OCI-LY7 (cell line): ENCODE measurements around the gene TOMM20. TPM values are rescaled to one million over a fixed set of nuclear protein-coding genes. Genes with fewer than 3 reads are reported as not detected.

Source experiments
- BruUV-seq: library from RNA; stranded (reverse); fragments of 400-500 nt; replicated peaks from 2 replicates; lab custom pipeline; 2021; lab: Mats Ljungman, UMichigan
- CTCF ChIA-PET: fragments of 300-600 bp; sonication (Branson Sonifier 250); formaldehyde crosslinking; loops from one replicate; lab custom pipeline; 2022; ENCODE audit warnings: antibody characterized with exemption; ENCODE audit not compliant: unreplicated experiment; lab: Charles Lee
- POLR2A ChIA-PET: fragments of 300-600 bp; sonication (Branson Sonifier 250); formaldehyde crosslinking; loops from one replicate; lab custom pipeline; 2022; ENCODE audit warnings: antibody characterized with exemption; lab: Charles Lee
- DNase-seq: peaks from one replicate; pipeline ENCODE4 v3.0.0-alpha.2; 2015; ENCODE audit warnings: low spot score
- H2AFZ ChIP-seq: fragments of 200-600 bp; sonication (generic), shearing (Covaris generic); 2 replicates; pipeline ENCODE4 v1.6.1; 2014; ENCODE audit warnings: mild to moderate bottlenecking, antibody characterized with exemption, low read length, moderate library complexity
- H3K27ac ChIP-seq: fragments of 200-600 bp; sonication (generic); 2 replicates; pipeline ENCODE4 v1.5.1; 2014; ENCODE audit warnings: mixed run types, low read depth, mild to moderate bottlenecking, moderate library complexity, low read length, inconsistent platforms; ENCODE audit not compliant: poor library complexity, severe bottlenecking
- H3K36me3 ChIP-seq: fragments of 200-600 bp; sonication (generic); 2 replicates; pipeline ENCODE4 v1.6.1; 2014; ENCODE audit warnings: mild to moderate bottlenecking, antibody characterized with exemption, low read length, moderate library complexity, mixed read lengths; ENCODE audit not compliant: insufficient read depth
- H3K4me1 ChIP-seq: fragments of 200-600 bp; sonication (generic); 2 replicates; pipeline ENCODE4 v1.5.1; 2014; ENCODE audit warnings: mild to moderate bottlenecking, low read length; ENCODE audit not compliant: insufficient read depth, poor library complexity, severe bottlenecking
- H3K4me2 ChIP-seq: fragments of 200-600 bp; sonication (generic); 2 replicates; pipeline ENCODE4 v1.6.1; 2014; ENCODE audit warnings: mild to moderate bottlenecking, low read length
- H3K4me3 ChIP-seq: fragments of 200-600 bp; sonication (generic); 2 replicates; pipeline ENCODE4 v1.5.1; 2014; ENCODE audit warnings: mild to moderate bottlenecking, low read depth, low read length; ENCODE audit not compliant: poor library complexity, severe bottlenecking
- H3K79me2 ChIP-seq: fragments of 200-600 bp; sonication (generic); 2 replicates; pipeline ENCODE4 v1.6.1; 2016; ENCODE audit warnings: low read depth, mild to moderate bottlenecking, low read length, moderate library complexity, mixed read lengths; ENCODE audit not compliant: insufficient read depth
- H3K9me2 ChIP-seq: fragments of 200-600 bp; sonication (generic); 2 replicates; pipeline ENCODE4 v1.6.1; 2016; ENCODE audit warnings: mild to moderate bottlenecking, low read length, mixed read lengths; ENCODE audit not compliant: insufficient read depth
- H3K9me3 ChIP-seq: fragments of 200-600 bp; sonication (generic); 2 replicates; pipeline ENCODE4 v1.6.1; 2014; ENCODE audit warnings: mild to moderate bottlenecking, mixed run types, low read length, mixed read lengths
- H4K20me1 ChIP-seq: fragments of 200-600 bp; sonication (generic); 2 replicates; pipeline ENCODE4 v1.6.1; 2014; ENCODE audit warnings: mild to moderate bottlenecking, antibody characterized with exemption, low read length, moderate library complexity, mixed read lengths; ENCODE audit not compliant: insufficient read depth
- CTCF ChIP-seq: fragments of 200-600 bp; sonication (generic); conservative IDR thresholded peaks from 2 replicates; pipeline ENCODE4 v1.5.1; 2014; ENCODE audit warnings: mild to moderate bottlenecking, antibody characterized with exemption, low read length, moderate library complexity, mixed read lengths
- EZH2phosphoT487 ChIP-seq: fragments of 200-600 bp; sonication (generic); IDR thresholded peaks from 2 replicates; pipeline ENCODE4 v1.6.1; 2018; ENCODE audit warnings: low read depth, borderline replicate concordance, mild to moderate bottlenecking, mixed run types, antibody characterized with exemption, low read length, moderate library complexity, mixed read lengths
- intact Hi-C: fragments of 100-400 bp; cut with micrococcal nuclease; formaldehyde crosslinking; loops from one replicate; pipeline ENCODE4 v1.10.0; 2022; ENCODE audit not compliant: unreplicated experiment
- total RNA-seq, 2 experiments: library from RNA; depleted of rRNA in 1 of 2; stranded (reverse); fragments of >200 nt in 1 of 2; shearing (Covaris generic) in 1 of 2; gene quantifications; 2 replicates each; pipeline ENCODE4 v1.2.3, GENCODE V29; 2014 to 2022

Gene TOMM20
- total RNA-seq, 2 experiments from 2014 or later = 76.7 to 133 TPM

GRCh38 chr1:235075048-235075776 is 53.4 kb downstream of the TOMM20 start:
- Histone ChIP-seq H4K20me1 (no peaks in the 10 kb centered on the region), H3K9me3 (no peaks in the 10 kb centered on the region), H3K36me3 (no peaks in the 10 kb centered on the region), H3K27ac (peak overlapping the region; percentile 62), H2AFZ (peak overlapping the region; percentile 94), H3K9me2 (no peaks in the 10 kb centered on the region), H3K79me2 (no peaks in the 10 kb centered on the region), H3K4me3 (peak overlapping the region; percentile 23), H3K4me1 (peaks cover 70% of the 10 kb centered on the region), H3K4me2 (peak overlapping the region; percentile 61)
- peak; percentile 57 for DNase-seq
- POLR2A ChIA-PET = interaction anchor here (0.6 to 1.4 kb wide), 3 partner anchors 12 to 549 kb away, joined by 3 to 4 read pairs (median 3); no protein-coding TSS in a partner anchor
- intact Hi-C loops = loop anchor here (2.0 kb wide), 1 partner anchor 64 kb away; no protein-coding TSS in a partner anchor
- BruUV-seq = no TSS peak
- TF ChIP-seq EZH2phosphoT487 (no peak), CTCF (no peak)
- CTCF ChIA-PET = no interaction called here

- Histone ChIP-seq H4K20me1 (no peaks in the 10 kb centered on the region), H3K36me3 (no peaks in the 10 kb centered on the region), H3K9me2 (no peaks in the 10 kb centered on the region), H2AFZ (peak overlapping the region; percentile 94), H3K27ac (peak overlapping the region; percentile 62), H3K4me1 (peaks cover 64% of the 10 kb centered on the region), H3K4me3 (peak overlapping the region; percentile 23), H3K4me2 (peak overlapping the region; percentile 61), H3K79me2 (no peaks in the 10 kb centered on the region), H3K9me3 (no peaks in the 10 kb centered on the region)
- DNase-seq = peak; percentile 46
- no TSS peak for BruUV-seq
- intact Hi-C loops = loop anchor here (2.0 kb wide), 1 partner anchor 64 kb away; no protein-coding TSS in a partner anchor
- POLR2A ChIA-PET = interaction anchor here (0.6 to 1.4 kb wide), 6 partner anchors 9 to 548 kb away, joined by 3 to 4 read pairs (median 4); no protein-coding TSS in a partner anchor
- no peak for TF ChIP-seq EZH2phosphoT487
- no peak for TF ChIP-seq CTCF
- CTCF ChIA-PET = no interaction called here
Observed at GRCh38 chr1:235074523-235075047, 54.1 kb downstream of the TOMM20 start.
